ENCODE measurements around the gene MRPL53. TPM values are rescaled to one million over a fixed set of nuclear protein-coding genes. Genes with fewer than 3 reads are reported as not detected.

Gene MRPL53
- total RNA-seq, 3 donors from 2014 or later, result 17.9 to 49.0 (median 48.2) TPM

DNA sequence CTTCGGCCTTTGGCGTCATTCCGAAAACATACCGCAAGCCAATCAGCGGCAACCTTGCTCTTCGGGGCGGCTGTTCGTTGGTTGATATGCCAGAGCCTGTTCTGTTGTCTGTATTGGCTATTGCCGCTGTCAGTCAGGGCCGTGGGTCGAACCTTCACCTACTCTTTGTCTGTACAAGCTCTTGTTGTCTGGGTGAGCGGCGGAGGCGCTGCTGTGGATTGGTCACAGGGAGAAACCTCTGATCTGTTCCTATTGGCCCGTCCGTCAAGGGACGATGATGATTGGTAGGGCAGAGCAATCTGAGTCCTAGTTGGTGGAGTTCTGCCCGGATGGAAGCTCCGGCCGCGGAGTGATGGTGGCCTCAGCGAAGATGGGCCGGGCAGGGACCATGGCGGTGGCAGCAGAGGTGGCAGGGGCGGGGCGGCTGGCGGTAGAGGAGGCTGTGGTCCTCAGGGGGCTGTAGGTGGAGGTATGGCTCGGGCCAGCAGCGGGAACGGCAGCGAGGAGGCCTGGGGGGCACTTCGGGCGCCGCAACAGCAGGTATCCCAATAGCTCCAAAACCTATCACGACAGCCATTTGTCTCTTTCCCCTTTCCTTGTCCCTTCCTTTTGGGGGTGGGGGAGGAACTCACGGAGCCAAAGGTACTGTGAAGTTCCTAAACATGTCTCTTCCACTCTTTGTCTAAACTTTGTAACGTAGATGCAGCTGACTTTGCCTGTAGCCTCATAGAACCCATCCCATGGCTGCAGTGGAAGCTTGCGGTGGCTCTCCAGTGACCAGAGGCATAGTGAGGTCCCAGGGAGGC lies 14.1 kb downstream of the MRPL53 start, which contains the start of gene WBP1:
Gene WBP1, plus strand, starts transcription at position 307 of the 806 bp plus-strand sequence. Its CDS starts 165 bp downstream, at position 472.
- no peaks in the 10 kb centered on the region for H3K27me3 ChIP-seq
- peak; percentile 11 for TF ChIP-seq POLR2A (IDR thresholded peaks at IDR 0.05)
- TF ChIP-seq POLR2AphosphoS5 (IDR thresholded peaks at IDR 0.05), result peak in 2 of 3 donors; percentile 30 to 45
- no peak for TF ChIP-seq CTCF (IDR thresholded peaks at IDR 0.05)
- intact Hi-C loops (cut with DNase I; ENCODE audit: low total_unique reads), result no loop called here
- DNase-seq (ENCODE audit: low spot score in 2 of 2), result peak; percentile 99 to 100
- no peaks in the 10 kb centered on the region for H3K9me3 ChIP-seq
- peak within 1 kb of the TSS; percentile 69 to 87 (median 71) for H3K4me3 ChIP-seq
- peak within 1 kb of the TSS; percentile 98 to 99 for H3K27ac ChIP-seq
- H3K4me1 ChIP-seq, result peaks cover 9 to 16% of the 10 kb centered on the region in 2 donors
- H3K36me3 ChIP-seq, result no peaks in the 10 kb centered on the region

- Histone ChIP-seq H3K27ac (peak overlapping the region; percentile 98 to 99), H3K9me3 (no peaks in the 10 kb centered on the region), H3K36me3 (no peaks in the 10 kb centered on the region), H3K4me1 (peaks cover 9 to 16% of the 10 kb centered on the region in 2 donors), H3K27me3 (no peaks in the 10 kb centered on the region), H3K4me3 (peak overlapping the region; percentile 69 to 87 (median 71))
- intact Hi-C loops (cut with DNase I; ENCODE audit: low total_unique reads), result no loop called here
- peak; percentile 62 to 78 for DNase-seq (ENCODE audit: low spot score in 2 of 2)
- TF ChIP-seq POLR2A (IDR thresholded peaks at IDR 0.05) (peak; percentile 80), POLR2AphosphoS5 (IDR thresholded peaks at IDR 0.05) (peak in 2 of 3 donors; percentile 72 to 83), CTCF (IDR thresholded peaks at IDR 0.05) (peak in 1 of 3 donors; percentile 13)
Measured at GRCh38 chr2:74457549-74458131, 14.8 kb downstream of the MRPL53 start.

GRCh38 chr2:74457129-74457548 lies 15.3 kb downstream of the MRPL53 start:
- no peaks in the 10 kb centered on the region for H3K27me3 ChIP-seq
- intact Hi-C loops (cut with DNase I; ENCODE audit: low total_unique reads), result no loop called here
- no peak for DNase-seq (ENCODE audit: low spot score in 2 of 2)
- H3K4me1 ChIP-seq, result peaks cover 9 to 16% of the 10 kb centered on the region in 2 donors
- peak overlapping the region; percentile 69 to 87 (median 71) for H3K4me3 ChIP-seq
- no peaks in the 10 kb centered on the region for H3K9me3 ChIP-seq
- H3K36me3 ChIP-seq, result no peaks in the 10 kb centered on the region
- TF ChIP-seq POLR2A (IDR thresholded peaks at IDR 0.05) (no peak), CTCF (IDR thresholded peaks at IDR 0.05) (no peak), POLR2AphosphoS5 (IDR thresholded peaks at IDR 0.05) (no peak)
- H3K27ac ChIP-seq, result peak overlapping the region; percentile 98 to 99

- Histone ChIP-seq H3K9me3 (no peaks in the 10 kb centered on the region), H3K27me3 (no peaks in the 10 kb centered on the region), H3K36me3 (no peaks in the 10 kb centered on the region), H3K4me1 (peaks cover 9 to 16% of the 10 kb centered on the region in 2 donors), H3K27ac (peak within 1 kb of the TSS; percentile 62 to 98), H3K4me3 (peak within 1 kb of the TSS; percentile 66 to 77 (median 70))
- peak; percentile 90 to 98 (median 94) for TF ChIP-seq POLR2AphosphoS5 (IDR thresholded peaks at IDR 0.05)
- no peak for TF ChIP-seq CTCF (IDR thresholded peaks at IDR 0.05)
- intact Hi-C loops (cut with DNase I; ENCODE audit: low total_unique reads), result no loop called here
- peak; percentile 95 to 96 for DNase-seq (ENCODE audit: low spot score in 2 of 2)
Measured at GRCh38 chr2:74454654-74455511, 17.6 kb downstream of the MRPL53 start, which contains the start of gene INO80B. TSS of gene INO80B (plus strand) at chr2:74455087. CDS start at chr2:74455117, 30 bp downstream.
